Liver (tissue), 9 donors: ENCODE data around the gene UHMK1. TPM values are rescaled to one million over a fixed set of nuclear protein-coding genes. Genes with fewer than 3 reads are reported as not detected.
A peak's percentile ranks its signal among the peaks of the same experiment; 100 is the strongest.

Source experiments
- DNase-seq: peaks from one replicate; pipeline ENCODE4 v3.0.0-alpha.2; 2017; ENCODE audit warnings: low spot score
- H3K27ac ChIP-seq, 2 donors: one replicate each; pipeline ENCODE4 v1.7.0; 2013; ENCODE audit warnings: inconsistent platforms in 2 of 2, low read length in 2 of 2, control low read depth in 1 of 2, low read depth in 1 of 2, mild to moderate bottlenecking in 1 of 2
- H3K27me3 ChIP-seq, 4 donors: one replicate each; pipeline versions ENCODE4 v1.6.1 to v1.7.0; 2013; ENCODE audit warnings: low read length in 3 of 4, inconsistent platforms in 1 of 4, mild to moderate bottlenecking in 1 of 4, moderate library complexity in 1 of 4; ENCODE audit not compliant: control insufficient read depth in 4 of 4, insufficient read depth in 4 of 4
- H3K36me3 ChIP-seq, 4 donors: one replicate each; pipeline versions ENCODE4 v1.6.1 to v1.7.0; 2013; ENCODE audit warnings: low read length in 3 of 4, mild to moderate bottlenecking in 3 of 4, low read depth in 1 of 4, moderate library complexity in 1 of 4; ENCODE audit not compliant: control insufficient read depth in 4 of 4, insufficient read depth in 3 of 4
- H3K4me1 ChIP-seq, 4 donors: one replicate each; pipeline versions ENCODE4 v1.6.1 to v1.7.0; 2013; ENCODE audit warnings: low read length in 3 of 4, mild to moderate bottlenecking in 3 of 4, moderate library complexity in 1 of 4; ENCODE audit not compliant: control insufficient read depth in 4 of 4, insufficient read depth in 4 of 4
- H3K4me3 ChIP-seq, 3 donors: one replicate each; pipeline versions ENCODE4 v1.6.1 to v1.7.0; 2013; ENCODE audit warnings: low read length in 3 of 3, control low read depth in 1 of 3, low read depth in 1 of 3, mild to moderate bottlenecking in 1 of 3
- H3K9ac ChIP-seq, 2 donors: one replicate each; pipeline ENCODE4 v1.7.0; 2013; ENCODE audit warnings: low read length in 2 of 2, mild to moderate bottlenecking in 2 of 2, moderate library complexity in 2 of 2, control low read depth in 1 of 2, low read depth in 1 of 2
- H3K9me3 ChIP-seq, 4 donors: one replicate each; pipeline versions ENCODE4 v1.6.1 to v1.7.0; 2013; ENCODE audit warnings: low read length in 3 of 4; ENCODE audit not compliant: control insufficient read depth in 4 of 4
- EGR1 ChIP-seq, 2 donors: IDR thresholded peaks; 2 replicates each; pipeline ENCODE4 v1.6.1; 2016 to 2018; ENCODE audit warnings: antibody characterized with exemption in 2 of 2, low read depth in 2 of 2
- FOXA1 ChIP-seq: IDR thresholded peaks from 2 replicates; pipeline ENCODE4 v1.6.1; 2016; ENCODE audit warnings: antibody characterized with exemption
- FOXA2 ChIP-seq: IDR thresholded peaks from 2 replicates; pipeline ENCODE4 v1.6.1; 2016; ENCODE audit warnings: antibody characterized with exemption
- GABPA ChIP-seq, 2 donors: IDR thresholded peaks in 1 of 2; conservative IDR thresholded peaks in 1 of 2; 2 replicates each; pipeline ENCODE4 v1.6.1; 2016; ENCODE audit warnings: antibody characterized with exemption in 2 of 2, mild to moderate bottlenecking in 1 of 2, moderate library complexity in 1 of 2
- HNF4A ChIP-seq, 2 donors: conservative IDR thresholded peaks; 2 replicates each; pipeline ENCODE4 v1.6.1; 2016; ENCODE audit warnings: antibody characterized with exemption in 2 of 2, mild to moderate bottlenecking in 2 of 2
- HNF4G ChIP-seq: IDR thresholded peaks from 2 replicates; pipeline ENCODE4 v1.6.1; 2016; ENCODE audit warnings: antibody characterized with exemption
- JUND ChIP-seq, 2 donors: IDR thresholded peaks; 2 replicates each; pipeline ENCODE4 v1.6.1; 2016; ENCODE audit warnings: antibody characterized with exemption in 2 of 2
- NR2F2 ChIP-seq: IDR thresholded peaks from 2 replicates; pipeline ENCODE4 v1.6.1; 2016; ENCODE audit warnings: antibody characterized with exemption
- RAD21 ChIP-seq, 2 donors: IDR thresholded peaks; 2 replicates each; pipeline ENCODE4 v1.6.1; 2016; ENCODE audit warnings: antibody characterized with exemption in 2 of 2, mild to moderate bottlenecking in 2 of 2
- RXRA ChIP-seq, 2 donors: IDR thresholded peaks; 2 replicates each; pipeline ENCODE4 v1.6.1; 2017 to 2018; ENCODE audit warnings: antibody characterized with exemption in 2 of 2, mild to moderate bottlenecking in 1 of 2
- SP1 ChIP-seq: IDR thresholded peaks from 2 replicates; pipeline ENCODE4 v1.6.1; 2018; ENCODE audit warnings: antibody characterized with exemption, mild to moderate bottlenecking
- TAF1 ChIP-seq: conservative IDR thresholded peaks from 2 replicates; pipeline ENCODE4 v1.6.1; 2016; ENCODE audit warnings: antibody characterized with exemption, mild to moderate bottlenecking
- YY1 ChIP-seq: IDR thresholded peaks from 2 replicates; pipeline ENCODE4 v1.6.1; 2016; ENCODE audit warnings: antibody characterized with exemption, mild to moderate bottlenecking
- WGBS: extraction: QIAGEN DNeasy Blood & Tissue Kit; methylation state at CpG from one replicate; pipeline ENCODE4 v1.1.7; 2013; 5-methylcytosine and 5-hydroxymethylcytosine counted together
- polyA plus RNA-seq, 2 donors: library from polyadenylated mRNA; stranded (reverse) in 1 of 2; unstranded in 1 of 2; fragments of 200-250 nt in 1 of 2; fragments of >200 nt in 1 of 2; fragmentation: Nextera tagmentation in 1 of 2; extraction: Ambion mirVana in 1 of 2; gene quantifications; one replicate each; pipeline versions ENCODE4 v1.2.1 to v1.2.3, GENCODE V29; 2013 to 2015
- total RNA-seq, 2 donors: library from RNA; depleted of rRNA; stranded (reverse); fragments of >200 nt; gene quantifications; one replicate each; pipeline ENCODE4 v1.2.3, GENCODE V29; 2014
- TF ChIP-seq, protein P1 (sequence below): IDR thresholded peaks from 2 replicates; pipeline ENCODE4 v1.6.1; 2016; ENCODE audit warnings: antibody characterized with exemption
- TF ChIP-seq, protein P2 (sequence below): IDR thresholded peaks from 2 replicates; pipeline ENCODE4 v1.6.1; 2016; ENCODE audit warnings: antibody characterized with exemption
- donor health status: healthy.
- donor health status: healthy.
- donor health status: healthy.
- donor health status: healthy.
- donor health status: healthy.

UHMK1 gene
- total and polyA plus RNA-seq, 4 donors, result 15.8 to 64.3 (median 36.9) TPM

DNA sequence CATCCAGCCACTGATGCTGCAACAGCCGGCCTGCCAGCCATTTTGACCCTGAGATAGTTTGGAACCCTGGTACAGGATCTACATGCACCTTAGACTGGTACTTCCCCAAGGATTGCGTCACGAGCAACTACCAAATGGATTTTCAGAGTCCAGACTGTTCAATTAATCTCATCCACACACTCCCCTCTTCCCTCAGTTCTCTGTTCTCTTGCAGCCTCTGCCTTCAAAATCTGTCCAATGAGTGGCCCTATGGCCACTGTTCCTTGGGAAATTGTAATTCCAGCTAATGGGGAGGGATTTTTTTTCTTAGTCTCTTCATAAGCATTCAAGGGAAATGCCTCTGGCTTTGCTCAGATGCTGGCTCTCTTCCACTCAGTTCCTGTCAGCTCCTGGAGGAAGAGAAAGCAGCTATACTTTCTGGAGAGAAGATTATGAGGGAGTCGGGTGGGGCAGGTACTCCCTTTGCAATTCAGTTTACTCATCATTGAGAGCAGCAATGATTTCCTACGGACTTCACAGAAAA lies 44.1 kb downstream of the UHMK1 start:
- Histone ChIP-seq H3K27me3 (no peaks in the 10 kb centered on the region), H3K36me3 (no peaks in the 10 kb centered on the region), H3K27ac (no peak overlapping the region), H3K4me1 (no peaks in the 10 kb centered on the region), H3K4me3 (no peak overlapping the region), H3K9ac (no peak overlapping the region), H3K9me3 (peaks cover 0 to 1% (median 0%) of the 10 kb centered on the region in 4 donors)
- no peak for TF ChIP-seq HNF4G
- TF ChIP-seq HNF4A (conservative IDR thresholded peaks at IDR 0.05), result peak in 1 of 2 donors; percentile 27
- WGBS, result 72% methylated on average over 5 of the region's 5 CpGs
- DNase-seq, result no peak

DNA sequence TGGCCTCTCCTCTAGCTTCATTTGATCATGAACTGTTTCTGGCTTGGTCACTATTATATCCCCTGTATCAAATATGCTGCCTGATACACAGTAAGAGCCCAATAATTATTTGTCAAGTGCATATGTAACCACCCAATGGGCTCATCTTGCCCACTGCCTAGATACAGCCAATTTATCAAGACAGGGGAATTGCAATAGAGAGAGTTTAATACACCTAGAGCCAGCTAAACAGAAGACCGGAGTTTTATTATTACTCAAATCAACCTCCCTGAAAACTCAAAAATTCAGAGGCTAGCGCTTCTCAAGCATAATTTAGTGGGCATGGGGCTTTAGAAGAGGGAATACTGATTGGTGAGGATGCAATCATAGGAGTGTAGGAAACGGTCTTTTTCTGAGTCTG lies 45.6 kb downstream of the UHMK1 start:
- Histone ChIP-seq H3K4me3 (no peak overlapping the region), H3K9ac (no peak overlapping the region), H3K9me3 (peaks cover 0 to 1% (median 0%) of the 10 kb centered on the region in 4 donors), H3K27me3 (no peaks in the 10 kb centered on the region), H3K4me1 (no peaks in the 10 kb centered on the region), H3K36me3 (no peaks in the 10 kb centered on the region), H3K27ac (no peak overlapping the region)
- no peak for DNase-seq
- no peak for TF ChIP-seq RXRA (IDR thresholded peaks at IDR 0.05)
- no peak for TF ChIP-seq NR2F2
- TF ChIP-seq JUND (IDR thresholded peaks at IDR 0.05), result no peak
- no peak for TF ChIP-seq RAD21 (IDR thresholded peaks at IDR 0.05)
- TF ChIP-seq, protein P1, sequence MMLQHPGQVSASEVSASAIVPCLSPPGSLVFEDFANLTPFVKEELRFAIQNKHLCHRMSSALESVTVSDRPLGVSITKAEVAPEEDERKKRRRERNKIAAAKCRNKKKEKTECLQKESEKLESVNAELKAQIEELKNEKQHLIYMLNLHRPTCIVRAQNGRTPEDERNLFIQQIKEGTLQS, result no peak
- TF ChIP-seq GABPA (IDR thresholded peaks at IDR 0.05 in 1 of 2, conservative IDR thresholded peaks at IDR 0.05 in 1 of 2), result no peak
- TF ChIP-seq TAF1, result no peak
- no peak for TF ChIP-seq HNF4A (conservative IDR thresholded peaks at IDR 0.05)
- no peak for TF ChIP-seq HNF4G
- no peak for TF ChIP-seq EGR1 (IDR thresholded peaks at IDR 0.05; ENCODE audit: low read depth in 2 of 2)
- TF ChIP-seq SP1, result no peak
- WGBS, result 96% methylated on average over 3 of the region's 3 CpGs

DNA sequence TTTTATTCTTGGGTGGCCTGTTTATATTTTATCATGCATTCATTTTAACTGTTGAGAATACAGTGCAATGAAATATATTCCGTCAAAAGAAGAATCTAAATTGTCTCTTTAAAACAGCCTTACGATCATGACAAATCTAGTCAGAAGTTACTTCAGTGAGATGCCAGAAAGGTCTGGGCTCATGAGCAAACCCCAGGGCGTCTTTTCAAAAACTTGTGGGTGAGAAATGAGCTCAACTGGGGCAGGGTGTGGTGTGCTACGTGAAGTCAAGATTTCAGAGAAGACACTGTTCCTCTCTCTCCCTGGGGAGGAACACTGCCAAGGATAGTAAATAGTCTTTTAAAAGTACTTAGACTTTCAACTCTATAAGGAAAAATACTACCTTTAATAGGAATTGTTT lies 50.6 kb downstream of the UHMK1 start:
- Histone ChIP-seq H3K9ac (no peak overlapping the region), H3K4me1 (peaks cover 1 to 20% (median 12%) of the 10 kb centered on the region in 4 donors), H3K27ac (no peak overlapping the region), H3K27me3 (no peaks in the 10 kb centered on the region), H3K9me3 (peaks cover 0 to 1% (median 0%) of the 10 kb centered on the region in 4 donors), H3K36me3 (no peaks in the 10 kb centered on the region), H3K4me3 (no peak overlapping the region)
- no peak for DNase-seq
- TF ChIP-seq, protein P2, sequence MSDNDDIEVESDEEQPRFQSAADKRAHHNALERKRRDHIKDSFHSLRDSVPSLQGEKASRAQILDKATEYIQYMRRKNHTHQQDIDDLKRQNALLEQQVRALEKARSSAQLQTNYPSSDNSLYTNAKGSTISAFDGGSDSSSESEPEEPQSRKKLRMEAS, result no peak
- no peak for TF ChIP-seq FOXA2
- TF ChIP-seq JUND (IDR thresholded peaks at IDR 0.05), result no peak
- no peak for TF ChIP-seq FOXA1
- TF ChIP-seq NR2F2, result no peak
- TF ChIP-seq YY1, result no peak
- WGBS, result 89% methylated on average over 4 of the region's 4 CpGs

DNA sequence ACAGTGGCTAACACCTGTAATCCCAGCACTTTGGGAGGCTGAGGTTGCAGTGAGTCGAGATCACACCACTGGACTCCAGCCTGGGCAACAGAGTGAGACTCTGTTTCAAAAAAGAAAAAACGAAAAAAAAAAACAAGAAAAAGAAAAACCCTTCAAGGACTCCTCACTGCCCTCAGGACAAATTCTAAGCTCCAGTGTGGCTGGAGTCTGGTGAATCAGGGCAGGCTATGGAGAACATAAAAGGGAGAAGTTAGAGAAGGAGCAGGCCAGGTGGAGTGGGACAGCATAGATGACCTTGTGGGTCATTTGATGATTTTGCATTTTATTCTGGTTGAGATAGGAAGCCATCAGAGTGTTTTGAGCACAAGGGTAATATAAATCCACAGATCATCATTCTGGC lies 51.4 kb downstream of the UHMK1 start:
- WGBS, result 93% methylated on average over 2 of the region's 2 CpGs
- H3K9ac ChIP-seq, result no peak overlapping the region
- H3K27ac ChIP-seq, result no peak overlapping the region
- H3K4me1 ChIP-seq, result peaks cover 1 to 20% (median 12%) of the 10 kb centered on the region in 4 donors
- no peak overlapping the region for H3K4me3 ChIP-seq
- TF ChIP-seq NR2F2 (no peak), HNF4G (no peak), SP1 (no peak), FOXA1 (no peak), FOXA2 (no peak)
- TF ChIP-seq, protein P2, result no peak
- DNase-seq, result no peak
- H3K36me3 ChIP-seq, result no peaks in the 10 kb centered on the region
- H3K27me3 ChIP-seq, result no peaks in the 10 kb centered on the region
- no peaks in the 10 kb centered on the region for H3K9me3 ChIP-seq
